Dendritic cell treated with granulocyte-macrophage colony-stimulating factor and Interleukin-4, amounts not matched to agents 40 ng/mL and 50 ng/mL, for 4 days (primary cell): Measurements from ENCODE around the gene SS18L1.
A peak's percentile ranks its signal among the peaks of the same experiment; 100 is the strongest.

ENCODE experiments used
- H3K27ac Mint-ChIP-seq: one replicate; pipeline ENCODE4 v1.8.0; 2022; ENCODE audit warnings: mild to moderate bottlenecking, mixed read lengths
- H3K27me3 Mint-ChIP-seq: one replicate; pipeline ENCODE4 v1.8.0; 2022; ENCODE audit warnings: mild to moderate bottlenecking, mixed read lengths
- H3K36me3 Mint-ChIP-seq: one replicate; pipeline ENCODE4 v1.8.0; 2022; ENCODE audit warnings: low read depth, mixed read lengths
- H3K4me1 Mint-ChIP-seq: one replicate; pipeline ENCODE4 v1.8.0; 2022; ENCODE audit warnings: low read depth, mixed read lengths
- H3K4me3 Mint-ChIP-seq: one replicate; pipeline ENCODE4 v1.8.0; 2022; ENCODE audit warnings: mild to moderate bottlenecking, moderate library complexity, mixed read lengths
- H3K9me3 Mint-ChIP-seq: one replicate; pipeline ENCODE4 v1.8.0; 2022; ENCODE audit warnings: mixed read lengths
- intact Hi-C: fragments of 100-400 bp; cut with micrococcal nuclease; formaldehyde crosslinking; loops from one replicate; pipeline ENCODE4 v1.15.0; 2022

SS18L1 gene

DNA sequence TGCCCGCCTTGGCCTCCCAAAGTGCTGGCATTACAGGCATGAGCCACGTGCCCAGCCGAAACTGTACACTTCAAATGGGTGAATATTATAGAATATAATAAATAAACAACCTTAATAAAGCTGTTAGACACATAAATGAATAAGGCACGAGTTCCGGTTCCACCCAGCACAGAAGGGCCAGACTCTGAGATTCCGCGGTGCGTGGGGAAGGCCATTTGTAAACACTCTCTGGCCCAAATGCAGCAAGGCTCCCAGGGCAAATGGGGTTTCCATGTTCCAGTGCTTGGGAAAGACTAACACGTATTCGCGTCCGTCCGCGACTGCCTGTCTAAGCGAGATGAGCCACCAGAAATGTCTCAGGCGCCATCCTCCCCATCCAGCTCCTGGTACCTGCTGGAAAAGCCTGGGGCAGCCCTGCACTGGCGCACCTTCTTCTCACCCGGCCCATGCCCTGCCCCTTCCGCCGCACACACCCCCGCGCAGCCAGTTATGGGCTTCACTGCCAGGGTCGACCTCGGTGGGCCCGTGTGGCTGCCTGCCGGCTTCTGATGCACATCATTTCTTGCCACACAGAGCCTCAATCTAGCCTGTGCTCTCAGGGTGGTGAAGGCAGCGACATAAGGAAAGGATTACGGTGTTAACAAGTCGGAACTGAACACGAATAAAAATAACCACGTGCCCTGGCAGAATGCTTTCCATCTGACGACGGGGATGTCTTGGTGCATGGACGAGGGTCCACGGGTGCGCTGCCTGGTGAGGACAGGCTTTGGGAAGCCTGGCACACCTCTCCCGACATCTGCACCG, 26.8 kb upstream of the SS18L1 start:
- no peak overlapping the region for H3K27ac Mint-ChIP-seq
- peaks cover 27% of the 10 kb centered on the region for H3K9me3 Mint-ChIP-seq
- intact Hi-C loops, result no loop called here
- peaks cover 6% of the 10 kb centered on the region for H3K4me1 Mint-ChIP-seq
- H3K36me3 Mint-ChIP-seq, result no peaks in the 10 kb centered on the region
- H3K4me3 Mint-ChIP-seq, result no peak overlapping the region
- peaks cover 36% of the 10 kb centered on the region for H3K27me3 Mint-ChIP-seq

DNA sequence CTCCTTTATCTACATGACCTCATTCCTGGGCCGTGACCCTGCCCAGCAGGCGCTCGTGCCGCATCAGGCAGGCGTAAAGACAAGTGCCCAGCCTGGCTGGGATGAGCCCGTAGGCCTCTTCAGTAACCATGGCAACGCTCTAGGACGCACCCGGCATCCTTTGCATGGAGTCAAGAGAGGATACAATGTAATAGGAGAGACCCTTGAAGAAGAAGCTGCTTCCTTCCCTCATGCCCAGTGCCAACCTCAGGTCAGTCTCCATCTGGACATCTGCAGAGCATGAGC, 26.3 kb upstream of the SS18L1 start:
- intact Hi-C loops, result no loop called here
- no peaks in the 10 kb centered on the region for H3K36me3 Mint-ChIP-seq
- peaks cover 21% of the 10 kb centered on the region for H3K9me3 Mint-ChIP-seq
- no peak overlapping the region for H3K27ac Mint-ChIP-seq
- H3K4me3 Mint-ChIP-seq, result no peak overlapping the region
- H3K27me3 Mint-ChIP-seq, result peaks cover 35% of the 10 kb centered on the region
- H3K4me1 Mint-ChIP-seq, result peaks cover 6% of the 10 kb centered on the region

DNA sequence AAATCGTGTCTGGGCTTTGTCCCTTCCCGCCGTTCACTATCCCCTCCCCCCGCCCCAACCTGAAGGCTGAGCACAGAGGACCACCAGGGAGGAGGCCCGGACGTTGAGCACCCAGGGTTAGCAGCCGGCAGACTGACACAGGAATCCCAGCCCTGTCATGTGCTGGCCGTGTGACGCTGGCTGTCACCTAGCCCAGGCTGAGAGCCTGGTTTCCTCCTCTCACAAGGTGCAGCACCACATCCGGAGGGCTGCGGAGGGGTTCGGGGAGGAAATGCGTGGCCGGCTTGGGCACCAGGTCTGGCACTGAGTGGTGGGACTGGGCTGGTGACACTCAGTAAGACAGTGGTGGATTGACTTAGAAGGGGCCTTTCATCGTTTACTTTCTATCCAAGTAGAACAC, 25.9 kb upstream of the SS18L1 start:
- Mint-ChIP-seq H3K9me3 (peaks cover 18% of the 10 kb centered on the region), H3K27me3 (peaks cover 34% of the 10 kb centered on the region), H3K36me3 (no peaks in the 10 kb centered on the region), H3K4me3 (no peak overlapping the region), H3K27ac (no peak overlapping the region), H3K4me1 (peaks cover 6% of the 10 kb centered on the region)
- intact Hi-C loops, result no loop called here

DNA sequence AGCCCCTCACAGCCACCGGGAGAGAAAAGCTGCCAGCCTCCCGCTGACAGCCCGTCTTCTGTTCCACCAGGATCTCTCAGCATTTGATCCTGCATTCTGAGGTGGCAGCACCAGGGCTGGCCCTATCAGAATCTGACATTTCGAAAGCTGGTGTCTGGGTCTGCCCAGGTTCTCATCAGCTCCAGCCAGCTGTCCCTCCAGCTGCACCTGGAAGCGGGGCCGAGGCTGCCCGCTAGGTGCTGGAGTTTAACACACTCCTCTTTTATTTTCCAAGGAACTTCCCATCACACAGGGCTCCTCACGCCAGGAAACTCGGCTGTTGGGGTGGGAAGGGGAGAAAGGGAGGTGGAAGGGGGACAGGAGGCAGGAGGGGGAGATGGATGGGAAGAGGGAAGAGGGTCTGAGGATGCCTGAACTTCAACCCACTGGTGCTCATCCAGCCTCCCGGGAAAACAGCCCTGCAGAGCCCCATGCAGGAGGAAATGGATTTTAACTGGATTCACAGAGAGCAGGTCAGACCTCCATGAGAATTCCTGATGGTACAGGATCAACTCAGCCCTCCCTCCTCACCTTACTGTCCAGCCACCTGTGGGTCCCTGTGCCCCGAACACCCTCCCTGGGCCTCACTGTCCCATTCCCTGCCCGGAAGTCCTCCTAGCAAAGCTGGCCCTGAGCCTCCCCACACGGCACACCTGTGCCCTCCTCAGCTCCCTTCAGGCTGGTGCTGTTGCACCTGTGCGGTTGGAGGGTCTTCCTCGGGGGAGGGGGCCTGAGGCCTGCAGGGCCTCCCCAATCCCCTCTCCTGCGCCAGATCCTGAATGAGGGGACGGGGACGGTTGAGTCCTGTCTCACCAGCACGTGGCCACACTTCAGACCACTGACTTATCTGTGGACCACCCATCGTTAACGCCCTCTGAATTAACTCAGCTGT, 25.2 kb upstream of the SS18L1 start:
- intact Hi-C loops, result no loop called here
- H3K9me3 Mint-ChIP-seq, result peaks cover 11% of the 10 kb centered on the region
- H3K27me3 Mint-ChIP-seq, result peaks cover 34% of the 10 kb centered on the region
- no peak overlapping the region for H3K4me3 Mint-ChIP-seq
- H3K36me3 Mint-ChIP-seq, result no peaks in the 10 kb centered on the region
- H3K27ac Mint-ChIP-seq, result no peak overlapping the region
- H3K4me1 Mint-ChIP-seq, result peaks cover 8% of the 10 kb centered on the region

DNA sequence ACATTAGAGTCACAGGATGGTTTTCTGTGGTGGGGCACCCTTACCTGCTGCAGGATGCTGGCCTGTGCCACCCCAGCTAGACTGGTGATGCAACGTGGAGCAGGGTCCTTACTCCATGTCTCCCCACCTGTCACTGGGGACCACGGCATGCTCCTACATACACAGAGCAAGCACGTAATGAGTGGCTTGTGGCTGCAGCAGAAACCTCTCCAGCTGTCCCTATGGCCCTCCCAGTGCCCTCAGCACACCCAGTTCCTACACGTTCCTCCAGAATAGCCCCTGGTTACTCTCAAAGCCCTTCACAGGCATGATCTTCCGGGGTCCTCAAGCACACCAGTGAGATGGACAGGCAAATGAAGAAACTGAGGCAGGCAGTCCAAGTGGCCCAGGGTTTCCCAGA, 24.5 kb upstream of the SS18L1 start:
- H3K4me3 Mint-ChIP-seq, result no peak overlapping the region
- peaks cover 16% of the 10 kb centered on the region for H3K4me1 Mint-ChIP-seq
- intact Hi-C loops, result no loop called here
- peaks cover 3% of the 10 kb centered on the region for H3K9me3 Mint-ChIP-seq
- H3K36me3 Mint-ChIP-seq, result peaks cover 2% of the 10 kb centered on the region
- H3K27me3 Mint-ChIP-seq, result peaks cover 32% of the 10 kb centered on the region
- no peak overlapping the region for H3K27ac Mint-ChIP-seq

DNA sequence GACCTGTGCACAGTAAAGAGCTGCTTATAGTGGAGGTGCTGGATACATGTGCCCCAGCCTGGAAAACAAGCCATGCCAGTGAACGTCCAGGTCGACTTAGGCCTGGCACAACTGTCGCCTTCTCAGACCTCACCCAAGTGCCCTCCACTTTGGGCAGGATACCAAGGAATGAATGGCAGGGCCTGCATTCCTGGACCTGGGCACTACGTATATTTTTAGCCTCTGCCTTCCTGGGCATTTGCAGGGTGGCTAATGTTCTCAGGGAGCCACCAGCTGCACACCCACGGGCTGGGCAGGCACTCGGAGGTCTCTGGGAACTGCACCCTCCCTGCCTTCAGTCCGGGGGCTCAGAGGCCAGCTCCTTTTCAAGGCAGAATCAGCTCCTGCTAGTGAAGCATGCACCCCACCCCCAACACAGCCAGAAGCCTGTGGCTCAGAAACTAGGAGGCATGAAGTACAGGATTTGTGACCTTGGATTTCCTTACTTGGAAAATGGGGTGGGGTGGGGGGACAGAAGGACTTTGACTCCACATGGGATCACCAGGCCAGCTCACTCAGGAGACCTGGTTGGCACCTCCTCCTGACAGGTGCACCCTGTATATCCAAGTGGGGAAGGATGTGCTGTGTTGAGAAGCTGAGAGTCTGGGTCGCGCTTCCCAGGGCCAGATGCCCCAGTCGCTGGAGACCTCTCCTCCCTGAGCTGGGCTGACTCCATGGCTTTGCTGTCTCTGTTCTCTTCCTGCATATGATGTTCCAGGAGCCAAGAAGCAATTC, 23.8 kb upstream of the SS18L1 start:
- H3K27ac Mint-ChIP-seq, result no peak overlapping the region
- H3K4me1 Mint-ChIP-seq, result peaks cover 22% of the 10 kb centered on the region
- H3K27me3 Mint-ChIP-seq, result peaks cover 28% of the 10 kb centered on the region
- peaks cover 9% of the 10 kb centered on the region for H3K36me3 Mint-ChIP-seq
- no peak overlapping the region for H3K4me3 Mint-ChIP-seq
- intact Hi-C loops, result no loop called here
- no peaks in the 10 kb centered on the region for H3K9me3 Mint-ChIP-seq

DNA sequence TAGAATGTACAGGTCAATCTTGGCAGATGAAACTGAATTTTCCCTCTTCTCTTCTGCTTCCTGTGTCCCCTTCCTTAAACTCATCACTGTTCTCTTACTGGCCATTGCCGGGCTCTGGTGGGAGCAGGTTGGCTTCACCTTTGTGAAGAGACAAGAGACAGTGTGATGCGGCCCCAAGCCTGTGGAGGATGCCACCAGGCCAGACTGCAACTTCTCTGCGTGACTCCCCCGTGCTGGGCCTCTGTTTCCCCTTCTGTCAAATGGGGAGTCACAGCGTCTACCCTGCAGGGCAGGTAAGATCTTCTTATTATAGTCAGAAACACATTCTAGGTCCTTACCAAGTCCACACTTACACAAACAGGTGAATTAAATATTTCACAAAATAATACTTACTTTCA, 23.2 kb upstream of the SS18L1 start:
- intact Hi-C loops, result no loop called here
- H3K4me1 Mint-ChIP-seq, result peaks cover 28% of the 10 kb centered on the region
- no peaks in the 10 kb centered on the region for H3K9me3 Mint-ChIP-seq
- H3K27ac Mint-ChIP-seq, result peak overlapping the region; percentile 93
- H3K27me3 Mint-ChIP-seq, result peaks cover 23% of the 10 kb centered on the region
- H3K4me3 Mint-ChIP-seq, result no peak overlapping the region
- H3K36me3 Mint-ChIP-seq, result peaks cover 14% of the 10 kb centered on the region

DNA sequence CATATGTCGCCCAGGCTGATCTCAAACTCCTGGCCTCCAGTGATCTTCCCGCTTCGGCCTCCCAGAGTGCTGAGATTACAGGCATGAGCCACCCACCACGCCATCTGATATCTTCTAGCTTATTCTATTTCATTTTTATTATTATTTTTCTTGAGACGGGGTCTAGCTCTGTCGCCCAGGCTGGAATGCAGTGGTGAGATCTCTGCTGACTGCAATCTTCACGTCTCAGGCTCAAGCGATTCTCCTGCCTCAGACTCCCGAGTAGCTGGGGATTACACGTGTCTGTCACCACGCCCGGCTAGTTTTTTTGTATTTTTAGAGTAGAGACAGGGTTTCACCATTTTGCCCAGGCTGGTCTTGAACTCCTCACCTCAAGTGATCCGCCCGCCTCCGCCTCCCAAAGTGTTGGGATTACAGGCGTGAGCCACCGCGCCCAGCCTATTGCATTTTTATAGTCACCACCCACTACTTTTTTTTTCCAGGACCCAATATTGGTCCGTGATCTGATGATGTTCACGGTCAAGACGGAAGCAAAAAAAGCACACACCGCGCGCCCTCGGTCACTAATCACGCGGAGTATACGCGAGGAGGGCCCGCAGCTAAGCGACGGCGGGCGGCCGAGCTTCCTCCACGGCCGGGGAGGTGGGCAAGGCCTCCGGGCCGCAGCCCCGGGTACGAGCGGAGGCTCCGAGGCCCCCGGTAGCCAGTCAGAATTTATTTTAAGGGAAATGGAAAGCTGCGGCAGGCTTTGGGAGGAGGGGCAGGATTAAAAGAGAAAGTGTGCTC, 22.4 kb upstream of the SS18L1 start:
- Mint-ChIP-seq H3K27ac (peak overlapping the region; percentile 93), H3K4me1 (peaks cover 36% of the 10 kb centered on the region), H3K4me3 (peak overlapping the region; percentile 79), H3K27me3 (peaks cover 23% of the 10 kb centered on the region), H3K36me3 (peaks cover 23% of the 10 kb centered on the region), H3K9me3 (no peaks in the 10 kb centered on the region)
- intact Hi-C loops, result no loop called here

DNA sequence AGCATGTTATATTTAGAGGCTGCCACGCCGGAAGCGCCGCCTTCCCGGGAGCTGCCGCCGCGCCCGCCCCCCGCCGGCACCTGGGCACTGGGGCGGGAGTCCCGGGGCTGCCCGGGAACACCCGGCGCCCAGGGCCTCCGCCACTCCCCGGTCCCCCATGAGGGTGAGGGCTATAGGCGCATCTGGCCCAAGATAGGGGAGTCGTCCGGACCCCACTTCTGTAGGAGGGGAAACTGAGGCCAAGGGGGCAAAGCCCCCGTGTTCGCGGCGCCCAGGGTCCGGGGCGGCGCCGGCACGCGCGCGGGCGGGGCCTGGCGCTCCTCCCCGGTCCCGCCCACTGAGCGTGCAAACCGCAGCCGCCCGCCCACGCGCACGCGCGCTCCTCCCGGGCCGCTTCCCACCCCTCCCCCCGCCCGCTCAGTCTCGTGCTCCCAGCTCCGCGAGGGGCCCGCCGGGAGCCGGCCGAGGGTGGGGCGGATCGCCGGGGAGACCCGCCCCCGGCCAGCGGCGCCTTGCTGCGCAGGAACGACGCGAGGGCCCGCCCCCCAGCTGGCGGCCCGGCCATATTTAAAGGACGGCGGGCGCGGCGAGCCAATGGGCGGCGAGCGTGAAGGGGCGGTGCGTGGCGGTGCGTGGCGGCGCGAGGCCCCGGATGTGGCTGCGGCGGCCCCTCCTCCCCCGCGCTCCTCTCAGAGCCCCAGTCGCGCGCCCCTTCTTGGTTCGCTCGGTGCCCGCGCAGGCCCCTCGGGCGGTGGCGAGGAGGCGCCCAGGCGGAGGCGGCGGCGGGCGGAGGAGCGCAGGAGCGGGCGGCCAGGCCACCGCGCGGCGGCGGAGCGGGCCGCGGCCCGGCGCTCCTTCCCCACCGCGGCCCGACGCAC, 21.6 kb upstream of the SS18L1 start, which contains the start of gene LSM14B:
Gene LSM14B, plus strand, starts transcription at position 700 of the 878 bp plus-strand sequence. CDS start 192 bp downstream, outside the sequence.
- Mint-ChIP-seq H3K4me3 (peak within 1 kb of the TSS; percentile 79), H3K4me1 (peaks cover 41% of the 10 kb centered on the region), H3K36me3 (peaks cover 31% of the 10 kb centered on the region), H3K9me3 (no peaks in the 10 kb centered on the region), H3K27ac (peak within 1 kb of the TSS; percentile 93), H3K27me3 (peaks cover 19% of the 10 kb centered on the region)
- intact Hi-C loops, result loop anchor here (1.0 to 2.0 kb wide), 2 partner anchors 15 to 56 kb away; no protein-coding TSS in a partner anchor

DNA sequence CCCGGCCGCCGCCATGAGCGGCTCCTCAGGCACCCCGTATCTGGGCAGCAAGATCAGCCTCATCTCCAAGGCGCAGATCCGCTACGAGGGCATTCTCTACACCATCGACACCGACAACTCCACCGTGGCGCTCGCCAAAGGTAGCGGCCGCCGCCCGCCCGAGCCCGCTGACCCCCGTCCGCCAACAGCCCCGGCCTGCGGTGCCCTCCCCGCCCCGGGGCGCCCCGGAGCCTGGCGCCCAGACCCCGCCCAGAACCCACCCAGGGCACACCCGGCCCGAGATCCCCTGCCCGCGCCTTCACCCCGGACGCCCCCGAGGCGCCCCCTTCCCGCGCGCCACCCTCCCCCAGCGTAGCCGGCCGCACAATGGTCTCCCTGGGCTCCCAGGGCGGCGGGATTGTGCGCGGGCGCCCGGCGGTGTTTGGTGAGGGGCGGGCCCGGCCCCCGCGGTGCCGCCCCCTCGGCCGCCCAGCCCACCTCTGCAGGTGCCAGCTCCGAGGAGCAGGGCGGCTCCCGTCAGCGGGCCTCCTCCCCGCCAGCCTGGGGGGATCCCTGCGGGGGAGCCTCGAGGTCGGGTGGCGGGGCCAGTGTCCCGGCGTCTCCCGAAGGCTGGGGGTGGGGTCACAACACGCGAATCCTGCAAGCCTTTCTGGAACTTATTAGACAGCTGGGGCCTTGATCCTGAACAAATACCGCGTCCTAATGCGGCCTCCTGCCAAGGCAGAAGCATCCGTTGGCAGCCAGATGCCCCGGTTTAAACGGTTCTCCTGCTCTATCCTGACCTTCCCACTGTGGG, 20.7 kb upstream of the SS18L1 start:
- Mint-ChIP-seq H3K9me3 (no peaks in the 10 kb centered on the region), H3K36me3 (peaks cover 39% of the 10 kb centered on the region), H3K4me1 (peaks cover 47% of the 10 kb centered on the region), H3K27ac (peak overlapping the region; percentile 70), H3K4me3 (peak overlapping the region; percentile 77), H3K27me3 (peaks cover 11% of the 10 kb centered on the region)
- intact Hi-C loops, result loop anchor here (1.0 to 2.0 kb wide), 2 partner anchors 14 to 57 kb away; no protein-coding TSS in a partner anchor

DNA sequence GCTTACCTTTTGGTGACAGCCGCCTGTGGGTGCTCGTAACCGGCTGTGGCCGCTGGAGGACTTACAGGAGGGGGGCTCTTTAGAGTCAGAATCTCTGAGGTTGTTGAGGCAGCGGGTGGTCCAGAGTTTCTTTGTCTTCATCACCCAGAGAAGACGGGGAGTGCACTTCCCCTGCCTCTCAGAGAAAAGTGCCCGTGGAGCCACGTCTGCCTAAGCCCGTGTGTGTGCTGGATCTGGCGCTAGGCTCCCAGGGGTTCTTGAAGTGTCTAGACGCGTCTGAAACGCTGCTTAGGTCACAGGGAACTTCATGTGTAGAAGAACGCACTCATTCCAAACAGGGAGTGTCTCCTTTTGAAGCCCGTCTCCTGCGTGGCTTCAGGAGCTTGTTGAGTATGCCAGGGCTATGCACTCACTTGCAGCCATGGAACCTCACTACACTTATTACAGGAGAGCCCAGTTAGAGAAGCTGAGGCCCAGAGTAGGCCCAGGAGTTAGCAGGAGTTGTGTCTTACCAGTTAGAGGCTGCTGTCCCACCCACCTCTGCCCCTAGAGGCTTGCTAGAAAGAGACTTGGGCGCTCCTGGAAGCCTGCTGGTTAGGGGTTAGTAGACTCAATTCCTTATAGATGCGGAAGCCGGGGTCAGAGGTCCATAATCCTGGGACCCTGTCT, 20.0 kb upstream of the SS18L1 start:
- Mint-ChIP-seq H3K4me1 (peaks cover 53% of the 10 kb centered on the region), H3K27ac (peak overlapping the region; percentile 70)
- intact Hi-C loops, result loop anchor here (2.0 kb wide), 1 partner anchor 13 kb away; no protein-coding TSS in a partner anchor

More for the DNA sequence above, 20.0 kb upstream of the SS18L1 start:
- no peaks in the 10 kb centered on the region for H3K9me3 Mint-ChIP-seq
- H3K36me3 Mint-ChIP-seq, result peaks cover 47% of the 10 kb centered on the region
- H3K27me3 Mint-ChIP-seq, result peaks cover 3% of the 10 kb centered on the region
- H3K4me3 Mint-ChIP-seq, result peak overlapping the region; percentile 77
